ENCODE data around the gene HM13. TPM values are rescaled to one million over a fixed set of nuclear protein-coding genes. Genes with fewer than 3 reads are reported as not detected.

Gene HM13
- total and polyA plus RNA-seq, 2 donors (not counting 1 experiment from before 2014, with no cell fraction given): 73.2 to 85.1 TPM

DNA sequence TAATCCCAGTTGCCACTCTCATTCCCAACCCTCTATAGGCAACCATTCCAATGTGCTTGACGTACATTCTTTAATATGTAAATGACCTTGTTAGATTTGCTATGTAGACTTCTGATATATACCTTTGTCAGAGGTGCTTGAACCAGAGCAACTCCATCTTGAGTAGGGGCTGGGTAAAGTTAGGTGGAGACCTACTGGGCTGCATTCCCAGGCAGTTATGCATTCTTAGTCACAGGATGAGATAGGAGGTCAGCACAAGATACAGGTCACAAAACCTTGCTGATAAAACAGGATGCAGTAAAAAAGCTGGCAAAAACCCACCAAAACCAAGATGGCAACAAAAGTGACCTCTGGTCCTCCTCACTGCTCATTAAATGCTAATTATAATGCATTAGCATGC, 8.3 kb upstream of the HM13 start:
- no peak overlapping the region for H3K9ac ChIP-seq (ENCODE audit: low read length)
- no peak for TF ChIP-seq EZH2 (IDR thresholded peaks at IDR 0.05; ENCODE audit: borderline replicate concordance, insufficient read depth, low read depth, low read length, poor library complexity, severe bottlenecking)
- TF ChIP-seq, protein P1, sequence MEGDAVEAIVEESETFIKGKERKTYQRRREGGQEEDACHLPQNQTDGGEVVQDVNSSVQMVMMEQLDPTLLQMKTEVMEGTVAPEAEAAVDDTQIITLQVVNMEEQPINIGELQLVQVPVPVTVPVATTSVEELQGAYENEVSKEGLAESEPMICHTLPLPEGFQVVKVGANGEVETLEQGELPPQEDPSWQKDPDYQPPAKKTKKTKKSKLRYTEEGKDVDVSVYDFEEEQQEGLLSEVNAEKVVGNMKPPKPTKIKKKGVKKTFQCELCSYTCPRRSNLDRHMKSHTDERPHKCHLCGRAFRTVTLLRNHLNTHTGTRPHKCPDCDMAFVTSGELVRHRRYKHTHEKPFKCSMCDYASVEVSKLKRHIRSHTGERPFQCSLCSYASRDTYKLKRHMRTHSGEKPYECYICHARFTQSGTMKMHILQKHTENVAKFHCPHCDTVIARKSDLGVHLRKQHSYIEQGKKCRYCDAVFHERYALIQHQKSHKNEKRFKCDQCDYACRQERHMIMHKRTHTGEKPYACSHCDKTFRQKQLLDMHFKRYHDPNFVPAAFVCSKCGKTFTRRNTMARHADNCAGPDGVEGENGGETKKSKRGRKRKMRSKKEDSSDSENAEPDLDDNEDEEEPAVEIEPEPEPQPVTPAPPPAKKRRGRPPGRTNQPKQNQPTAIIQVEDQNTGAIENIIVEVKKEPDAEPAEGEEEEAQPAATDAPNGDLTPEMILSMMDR (IDR thresholded peaks at IDR 0.05): no peak
- no peak overlapping the region for H3K4me3 Mint-ChIP-seq
- H3K4me3 ChIP-seq (ENCODE audit: control extremely low read depth in 1 of 5, extremely low read depth in 1 of 5, insufficient read depth in 1 of 5, low read depth in 2 of 5, low read length in 4 of 5): no peak overlapping the region
- H3K4me1 ChIP-seq (ENCODE audit: control insufficient read depth in 2 of 2, insufficient read depth in 2 of 2, low read length in 2 of 2): peaks cover 0 to 7% of the 10 kb centered on the region in 2 donors
- no peak for DNase-seq
- intact Hi-C loops (cut with micrococcal nuclease): no loop called here
- ATAC-seq (ENCODE audit: low read depth): no peak
- no CpG with 5 or more reads among the region's 1 CpG for WGBS (ENCODE audit: insufficient coverage)
- H3K9me3 ChIP-seq (ENCODE audit: control extremely low read depth in 1 of 3, control insufficient read depth in 2 of 3, insufficient read depth in 1 of 3, low read length in 2 of 3): peaks cover 0 to 5% (median 0%) of the 10 kb centered on the region in 3 donors
- H3K27me3 ChIP-seq (replicated peaks in 1 of 4; ENCODE audit: control extremely low read depth in 1 of 4, control insufficient read depth in 3 of 4, insufficient read depth in 4 of 4, low read length in 3 of 4): peaks cover 0 to 9% (median 2%) of the 10 kb centered on the region in 4 experiments
- H3K9me3 Mint-ChIP-seq (ENCODE audit: insufficient read depth): no peaks in the 10 kb centered on the region
- H3K79me2 ChIP-seq (ENCODE audit: control insufficient read depth, insufficient read depth, low read length): no peaks in the 10 kb centered on the region
- H3K36me3 ChIP-seq (replicated peaks in 1 of 2; ENCODE audit: control extremely low read depth in 1 of 2, control insufficient read depth in 1 of 2, extremely low read depth in 1 of 2, insufficient read depth in 2 of 2, low read length in 1 of 2): no peaks in the 10 kb centered on the region
- H3K27ac Mint-ChIP-seq: no peak overlapping the region
- H3K27ac ChIP-seq (ENCODE audit: low read length in 2 of 2): no peak overlapping the region
- peaks cover 20% of the 10 kb centered on the region for H3K27me3 Mint-ChIP-seq
- H4K20me1 ChIP-seq (ENCODE audit: control insufficient read depth, insufficient read depth, low read length, poor library complexity, severe bottlenecking): no peaks in the 10 kb centered on the region
- ChIA-PET CTCF (interaction anchor here (0.7 to 1.0 kb wide), 2 partner anchors 54 to 144 kb away, joined by 3 to 4 read pairs; no protein-coding TSS in a partner anchor), POLR2A (no interaction called here)
- H3K4me2 ChIP-seq (replicated peaks; ENCODE audit: low read depth, low read length, poor library complexity, severe bottlenecking): no peak overlapping the region
- no peak overlapping the region for H2AFZ ChIP-seq (ENCODE audit: insufficient read depth, low read depth, low read length, poor library complexity, severe bottlenecking)
- peaks cover 2% of the 10 kb centered on the region for H3K4me1 Mint-ChIP-seq

- H3K79me2 ChIP-seq (ENCODE audit: control insufficient read depth, insufficient read depth, low read length): peaks cover under 1% of the 10 kb centered on the region
- DNase-seq (no peak), ATAC-seq (ENCODE audit: low read depth) (no peak)
- H3K9ac ChIP-seq (ENCODE audit: low read length): no peak overlapping the region
- ChIA-PET POLR2A (no interaction called here), CTCF (interaction anchor here (0.6 to 1.2 kb wide), 2 partner anchors 32 to 48 kb away, joined by 3 to 4 read pairs; no protein-coding TSS in a partner anchor)
- Mint-ChIP-seq H3K9me3 (ENCODE audit: insufficient read depth) (no peaks in the 10 kb centered on the region), H3K4me3 (no peak overlapping the region), H3K27me3 (peaks cover 18% of the 10 kb centered on the region), H3K4me1 (peaks cover under 1% of the 10 kb centered on the region), H3K27ac (no peak overlapping the region)
- no peaks in the 10 kb centered on the region for H4K20me1 ChIP-seq (ENCODE audit: control insufficient read depth, insufficient read depth, low read length, poor library complexity, severe bottlenecking)
- peaks cover 0 to 9% (median 2%) of the 10 kb centered on the region in 4 experiments for H3K27me3 ChIP-seq (replicated peaks in 1 of 4; ENCODE audit: control extremely low read depth in 1 of 4, control insufficient read depth in 3 of 4, insufficient read depth in 4 of 4, low read length in 3 of 4)
- 89% methylated on average over 5 of the region's 5 CpGs for WGBS (ENCODE audit: insufficient coverage)
- peaks cover 0 to 5% (median 0%) of the 10 kb centered on the region in 3 donors for H3K9me3 ChIP-seq (ENCODE audit: control extremely low read depth in 1 of 3, control insufficient read depth in 2 of 3, insufficient read depth in 1 of 3, low read length in 2 of 3)
- H3K4me2 ChIP-seq (replicated peaks; ENCODE audit: low read depth, low read length, poor library complexity, severe bottlenecking): no peak overlapping the region
- intact Hi-C loops (cut with micrococcal nuclease): no loop called here
- H2AFZ ChIP-seq (ENCODE audit: insufficient read depth, low read depth, low read length, poor library complexity, severe bottlenecking): no peak overlapping the region
- peaks cover 0 to under 1% of the 10 kb centered on the region in 2 donors for H3K4me1 ChIP-seq (ENCODE audit: control insufficient read depth in 2 of 2, insufficient read depth in 2 of 2, low read length in 2 of 2)
- TF ChIP-seq, protein P1 (IDR thresholded peaks at IDR 0.05): no peak
- no peak for TF ChIP-seq EZH2 (IDR thresholded peaks at IDR 0.05; ENCODE audit: borderline replicate concordance, insufficient read depth, low read depth, low read length, poor library complexity, severe bottlenecking)
- no peak overlapping the region for H3K4me3 ChIP-seq (ENCODE audit: control extremely low read depth in 1 of 5, extremely low read depth in 1 of 5, insufficient read depth in 1 of 5, low read depth in 2 of 5, low read length in 4 of 5)
- H3K27ac ChIP-seq (ENCODE audit: low read length in 2 of 2): no peak overlapping the region
- no peaks in the 10 kb centered on the region for H3K36me3 ChIP-seq (replicated peaks in 1 of 2; ENCODE audit: control extremely low read depth in 1 of 2, control insufficient read depth in 1 of 2, extremely low read depth in 1 of 2, insufficient read depth in 2 of 2, low read length in 1 of 2)
Measured at GRCh38 chr20:31508517-31509244, 5.6 kb upstream of the HM13 start.
